NCI-H524 (cell line): Measurements from ENCODE around the gene TRIM60.
"Not testable (repeated sequence)": the region's sequence is repeated elsewhere in the genome, so short reads cannot be mapped to it uniquely, and the experiment has no call there.

Source experiments
- DNase-seq, 2 experiments: peaks; one replicate each; lab custom pipeline; 2025; lab: John Stamatoyannopoulos, UW

The TRIM60 gene

GRCh38 chr4:165053645-165054044 lies 21.8 kb downstream of the TRIM60 start, which contains the start of gene TRIM75:
TRIM75 (plus strand) TSS chr4:165053866; CDS start chr4:165059148, 5,282 bp downstream.
- DNase-seq, result no peak

GRCh38 chr4:165055601-165056000 lies 23.8 kb downstream of the TRIM60 start:
- no peak for DNase-seq

- no peak for DNase-seq
Measured at GRCh38 chr4:165058666-165059065, 26.9 kb downstream of the TRIM60 start.

DNA sequence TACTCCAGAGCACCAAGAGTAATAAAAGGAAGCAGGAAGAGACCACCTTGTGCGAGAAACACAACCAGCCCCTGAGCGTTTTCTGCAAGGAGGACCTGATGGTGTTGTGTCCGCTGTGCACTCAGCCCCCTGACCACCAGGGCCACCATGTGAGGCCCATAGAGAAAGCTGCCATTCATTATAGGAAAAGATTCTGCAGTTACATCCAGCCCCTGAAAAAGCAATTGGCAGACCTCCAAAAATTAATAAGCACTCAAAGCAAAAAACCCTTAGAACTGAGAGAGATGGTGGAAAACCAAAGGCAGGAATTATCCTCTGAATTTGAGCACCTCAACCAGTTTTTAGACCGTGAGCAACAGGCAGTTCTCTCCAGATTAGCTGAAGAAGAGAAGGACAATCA lies 27.6 kb downstream of the TRIM60 start:
- DNase-seq, result peak in 1 of 2 experiments; percentile 23

DNA sequence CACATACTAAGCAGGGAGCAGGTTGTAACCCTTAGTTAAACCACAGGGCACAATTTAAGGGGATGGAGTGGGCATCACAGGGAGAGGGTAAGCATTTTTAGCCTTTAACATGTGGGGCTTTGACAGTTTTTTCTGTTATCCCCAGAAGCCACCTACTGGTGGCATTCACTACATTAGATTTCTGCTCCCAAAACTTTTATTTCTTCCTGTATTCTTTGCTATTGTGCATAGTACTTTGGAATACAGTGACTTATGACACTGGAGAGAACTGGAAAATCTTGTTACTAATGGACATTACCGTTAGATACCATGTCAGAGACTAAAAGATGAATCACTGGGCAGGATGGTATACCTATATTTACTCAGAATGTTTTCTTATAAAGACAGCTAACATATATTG lies 29.1 kb downstream of the TRIM60 start:
- DNase-seq, result peak in 1 of 2 experiments; percentile 1

- DNase-seq, result no peak
Measured at GRCh38 chr4:165070560-165070959, 38.8 kb downstream of the TRIM60 start.

DNA sequence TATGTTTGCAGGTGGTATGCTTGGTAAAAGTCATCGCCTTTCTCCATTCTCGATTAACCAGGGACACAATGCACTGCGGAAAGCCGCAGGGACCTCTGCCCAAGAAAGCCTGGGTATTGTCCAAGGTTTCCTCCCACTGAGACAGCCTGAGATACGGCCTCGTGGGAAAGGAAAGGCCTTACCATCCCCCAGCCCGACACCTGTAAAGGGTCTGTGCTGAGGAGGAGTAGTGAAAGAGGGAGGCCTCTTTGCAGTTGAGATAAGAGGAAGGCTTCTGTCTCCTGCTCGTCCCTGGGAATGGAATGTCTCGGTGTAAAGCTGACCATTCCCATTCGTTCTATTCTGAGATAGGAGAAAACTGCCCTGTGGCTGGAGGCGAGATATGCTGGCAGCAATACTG lies 41.5 kb downstream of the TRIM60 start:
- not testable (repeated sequence) for DNase-seq

GRCh38 chr4:165077034-165077578 lies 45.3 kb downstream of the TRIM60 start:
- DNase-seq, result no peak

GRCh38 chr4:165079476-165079875 lies 47.7 kb downstream of the TRIM60 start:
- DNase-seq, result no peak

DNA sequence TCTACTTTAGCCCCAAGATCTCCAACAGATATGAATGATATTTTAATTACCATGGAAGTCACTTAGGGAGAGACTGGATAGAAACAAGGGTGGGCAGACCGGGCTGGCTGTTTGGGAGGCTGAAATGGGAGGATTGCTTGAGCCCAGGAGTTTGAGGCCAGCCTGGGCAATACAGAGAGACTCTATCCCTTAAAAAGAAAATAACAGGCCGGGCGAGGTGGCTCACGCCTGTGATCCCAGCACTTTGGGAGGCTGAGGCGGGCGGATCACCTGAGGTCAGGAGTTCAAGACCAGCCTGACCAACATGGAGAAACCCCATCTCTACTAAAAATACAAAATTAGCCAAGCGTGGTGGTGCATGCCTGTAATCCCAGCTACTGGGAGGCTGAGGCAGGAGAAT lies 53.0 kb downstream of the TRIM60 start:
- DNase-seq, result not testable (repeated sequence)

DNA sequence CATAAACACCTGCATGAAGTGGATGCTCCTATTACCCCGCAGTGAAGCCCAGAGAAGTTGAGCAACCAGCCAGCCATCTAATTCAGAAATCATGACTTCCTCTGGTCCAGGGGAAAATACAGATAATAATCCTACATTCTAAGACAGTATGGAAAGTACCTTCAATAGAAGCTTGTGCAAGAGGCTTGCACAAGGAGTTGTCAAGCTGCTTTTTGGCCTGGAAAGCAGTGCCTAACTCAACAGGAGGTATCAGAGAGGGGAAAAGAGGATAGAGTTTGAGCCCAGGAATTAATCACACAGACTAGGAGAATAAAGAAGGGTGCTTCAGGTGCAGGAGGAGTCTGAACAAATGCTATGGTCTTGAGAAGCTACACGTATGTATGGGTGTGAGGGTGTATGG lies 54.1 kb downstream of the TRIM60 start:
- no peak for DNase-seq

DNA sequence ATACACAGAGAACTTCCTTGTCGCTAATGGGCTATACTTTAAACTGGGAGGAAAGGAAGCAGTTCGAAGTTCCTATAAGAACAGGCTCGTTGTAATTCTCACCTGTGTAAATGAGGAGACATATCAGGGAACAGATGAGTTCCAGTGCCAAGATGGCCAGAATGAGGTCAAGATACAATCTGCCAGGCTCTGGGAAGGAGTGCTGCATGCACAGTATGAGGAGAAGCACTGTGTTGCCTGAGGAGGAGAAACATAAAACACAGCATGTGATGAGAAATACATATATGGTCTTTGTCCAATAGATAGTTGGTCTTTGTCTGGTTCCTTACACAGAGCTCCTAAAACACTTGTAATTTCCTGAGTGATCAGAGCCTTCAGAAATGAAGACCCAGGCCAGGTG lies 56.6 kb downstream of the TRIM60 start:
- no peak for DNase-seq
